Tibial nerve (tissue), 4 donors: ENCODE data around the gene KIAA1217.

Experiments used
- EP300 ChIP-seq, 2 donors: sonication (generic); formaldehyde crosslinking; IDR thresholded peaks; one replicate each; pipeline ENCODE4 v1.6.1; 2017; ENCODE audit warnings: antibody characterized with exemption in 2 of 2, mild to moderate bottlenecking in 1 of 2
- TF ChIP-seq, protein P1 (sequence below), 5 experiments: fragments of 200-600 bp in 3 of 5; fragments of 450-650 bp in 2 of 5; sonication (generic) in 3 of 5; IDR thresholded peaks; one replicate each; pipeline ENCODE4 v1.5.1; 2016 to 2019; ENCODE audit warnings: antibody characterized with exemption in 5 of 5, mild to moderate bottlenecking in 3 of 5, moderate library complexity in 2 of 5

DNA sequence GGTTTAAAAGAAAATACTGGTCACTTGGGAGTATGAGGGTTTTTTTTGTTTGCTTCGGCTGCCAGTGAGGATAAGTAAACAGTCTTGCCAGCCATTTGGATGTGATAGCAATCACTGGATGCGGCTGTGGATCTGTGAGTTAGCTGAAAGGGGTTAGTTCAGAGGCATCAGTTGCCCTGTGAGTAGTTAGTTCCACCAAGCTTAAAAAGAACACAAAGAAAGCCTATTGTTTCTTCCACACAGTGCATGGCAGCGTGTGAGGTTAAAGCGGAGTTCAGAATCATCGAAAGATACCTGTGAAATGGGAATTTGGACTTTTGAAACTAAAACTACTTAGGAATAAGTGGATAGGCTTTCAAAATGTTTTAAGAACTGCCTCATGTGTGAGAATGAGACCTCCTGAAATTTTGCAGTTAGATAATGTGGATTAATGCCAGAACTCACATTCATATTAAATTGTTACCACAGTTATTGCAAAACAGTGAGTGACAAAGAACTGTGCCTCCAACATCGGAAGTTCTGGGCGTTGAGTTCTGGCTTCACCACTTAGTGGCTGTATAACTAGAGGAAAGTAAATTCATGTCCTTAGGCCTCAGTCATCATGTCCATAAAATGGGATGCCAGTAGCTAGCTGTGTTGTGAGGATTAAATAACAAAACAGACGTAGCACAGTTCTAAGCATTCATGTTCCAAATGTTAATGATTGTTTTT is 31.3 kb downstream of the KIAA1217 start:
- TF ChIP-seq, protein P1, sequence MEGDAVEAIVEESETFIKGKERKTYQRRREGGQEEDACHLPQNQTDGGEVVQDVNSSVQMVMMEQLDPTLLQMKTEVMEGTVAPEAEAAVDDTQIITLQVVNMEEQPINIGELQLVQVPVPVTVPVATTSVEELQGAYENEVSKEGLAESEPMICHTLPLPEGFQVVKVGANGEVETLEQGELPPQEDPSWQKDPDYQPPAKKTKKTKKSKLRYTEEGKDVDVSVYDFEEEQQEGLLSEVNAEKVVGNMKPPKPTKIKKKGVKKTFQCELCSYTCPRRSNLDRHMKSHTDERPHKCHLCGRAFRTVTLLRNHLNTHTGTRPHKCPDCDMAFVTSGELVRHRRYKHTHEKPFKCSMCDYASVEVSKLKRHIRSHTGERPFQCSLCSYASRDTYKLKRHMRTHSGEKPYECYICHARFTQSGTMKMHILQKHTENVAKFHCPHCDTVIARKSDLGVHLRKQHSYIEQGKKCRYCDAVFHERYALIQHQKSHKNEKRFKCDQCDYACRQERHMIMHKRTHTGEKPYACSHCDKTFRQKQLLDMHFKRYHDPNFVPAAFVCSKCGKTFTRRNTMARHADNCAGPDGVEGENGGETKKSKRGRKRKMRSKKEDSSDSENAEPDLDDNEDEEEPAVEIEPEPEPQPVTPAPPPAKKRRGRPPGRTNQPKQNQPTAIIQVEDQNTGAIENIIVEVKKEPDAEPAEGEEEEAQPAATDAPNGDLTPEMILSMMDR (IDR thresholded peaks at IDR 0.05) = no peak
- TF ChIP-seq EP300 (IDR thresholded peaks at IDR 0.05) = peak in 1 of 2 donors; percentile 38
